ENCODE data around the gene GCLC.

- TF ChIP-seq EP300 (IDR thresholded peaks at IDR 0.05; ENCODE audit: borderline replicate concordance) = no peak
- no peak for TF ChIP-seq CEBPB (IDR thresholded peaks at IDR 0.05)
- TF ChIP-seq MAX (IDR thresholded peaks at IDR 0.05) = no peak
- no peak for TF ChIP-seq CREB1 (IDR thresholded peaks at IDR 0.05; ENCODE audit: low read depth)
- no peak for TF ChIP-seq NFIC (IDR thresholded peaks at IDR 0.05)
- TF ChIP-seq, protein P1, sequence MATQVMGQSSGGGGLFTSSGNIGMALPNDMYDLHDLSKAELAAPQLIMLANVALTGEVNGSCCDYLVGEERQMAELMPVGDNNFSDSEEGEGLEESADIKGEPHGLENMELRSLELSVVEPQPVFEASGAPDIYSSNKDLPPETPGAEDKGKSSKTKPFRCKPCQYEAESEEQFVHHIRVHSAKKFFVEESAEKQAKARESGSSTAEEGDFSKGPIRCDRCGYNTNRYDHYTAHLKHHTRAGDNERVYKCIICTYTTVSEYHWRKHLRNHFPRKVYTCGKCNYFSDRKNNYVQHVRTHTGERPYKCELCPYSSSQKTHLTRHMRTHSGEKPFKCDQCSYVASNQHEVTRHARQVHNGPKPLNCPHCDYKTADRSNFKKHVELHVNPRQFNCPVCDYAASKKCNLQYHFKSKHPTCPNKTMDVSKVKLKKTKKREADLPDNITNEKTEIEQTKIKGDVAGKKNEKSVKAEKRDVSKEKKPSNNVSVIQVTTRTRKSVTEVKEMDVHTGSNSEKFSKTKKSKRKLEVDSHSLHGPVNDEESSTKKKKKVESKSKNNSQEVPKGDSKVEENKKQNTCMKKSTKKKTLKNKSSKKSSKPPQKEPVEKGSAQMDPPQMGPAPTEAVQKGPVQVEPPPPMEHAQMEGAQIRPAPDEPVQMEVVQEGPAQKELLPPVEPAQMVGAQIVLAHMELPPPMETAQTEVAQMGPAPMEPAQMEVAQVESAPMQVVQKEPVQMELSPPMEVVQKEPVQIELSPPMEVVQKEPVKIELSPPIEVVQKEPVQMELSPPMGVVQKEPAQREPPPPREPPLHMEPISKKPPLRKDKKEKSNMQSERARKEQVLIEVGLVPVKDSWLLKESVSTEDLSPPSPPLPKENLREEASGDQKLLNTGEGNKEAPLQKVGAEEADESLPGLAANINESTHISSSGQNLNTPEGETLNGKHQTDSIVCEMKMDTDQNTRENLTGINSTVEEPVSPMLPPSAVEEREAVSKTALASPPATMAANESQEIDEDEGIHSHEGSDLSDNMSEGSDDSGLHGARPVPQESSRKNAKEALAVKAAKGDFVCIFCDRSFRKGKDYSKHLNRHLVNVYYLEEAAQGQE (IDR thresholded peaks at IDR 0.05; ENCODE audit: low read depth) = no peak
- no peak for TF ChIP-seq RAD21 (IDR thresholded peaks at IDR 0.05; ENCODE audit: low read depth)
- TF ChIP-seq, protein P2, sequence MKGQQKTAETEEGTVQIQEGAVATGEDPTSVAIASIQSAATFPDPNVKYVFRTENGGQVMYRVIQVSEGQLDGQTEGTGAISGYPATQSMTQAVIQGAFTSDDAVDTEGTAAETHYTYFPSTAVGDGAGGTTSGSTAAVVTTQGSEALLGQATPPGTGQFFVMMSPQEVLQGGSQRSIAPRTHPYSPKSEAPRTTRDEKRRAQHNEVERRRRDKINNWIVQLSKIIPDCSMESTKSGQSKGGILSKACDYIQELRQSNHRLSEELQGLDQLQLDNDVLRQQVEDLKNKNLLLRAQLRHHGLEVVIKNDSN (IDR thresholded peaks at IDR 0.05) = no peak
- no peak for TF ChIP-seq TAF1 (IDR thresholded peaks at IDR 0.05; ENCODE audit: low read depth)
Measured at GRCh38 chr6:53530346-53530745, 14.6 kb downstream of the GCLC start.
